Lower leg skin (tissue), 4 donors: Measurements from ENCODE around the gene PPARG. TPM values are rescaled to one million over a fixed set of nuclear protein-coding genes. Genes with fewer than 3 reads are reported as not detected.

Source experiments
- DNase-seq, 2 donors: peaks; one replicate each; pipeline ENCODE4 v3.0.0-alpha.2; 2019; ENCODE audit warnings: low spot score in 2 of 2
- H3K4me3 ChIP-seq: fragments of 200-600 bp; sonication (generic); 2 replicates; pipeline ENCODE4 v1.5.1; 2017; ENCODE audit warnings: mild to moderate bottlenecking, low read depth; ENCODE audit not compliant: poor library complexity, severe bottlenecking
- CTCF ChIP-seq, 3 donors: fragments of 450-650 bp; IDR thresholded peaks; one replicate each; pipeline ENCODE4 v1.5.1; 2016; ENCODE audit warnings: antibody characterized with exemption in 3 of 3, mild to moderate bottlenecking in 3 of 3, moderate library complexity in 2 of 3
- POLR2A ChIP-seq, 2 donors: fragments of 450-650 bp; IDR thresholded peaks; one replicate each; pipeline ENCODE4 v1.6.1; 2016 to 2017; ENCODE audit warnings: antibody characterized with exemption in 2 of 2, mild to moderate bottlenecking in 1 of 2, moderate library complexity in 1 of 2
- WGBS, 2 donors: methylation state at CpG; one replicate each; pipeline ENCODE4 v1.1.5; 2018; 5-methylcytosine and 5-hydroxymethylcytosine counted together
- intact Hi-C: fragments of 100-400 bp; cut with DNase I; formaldehyde crosslinking; loops from one replicate; pipeline ENCODE4 v1.15.0; 2023; ENCODE audit warnings: low total_unique reads
- total RNA-seq, 4 donors: library from RNA; depleted of rRNA; stranded (reverse); fragments of >200 nt; gene quantifications; one replicate each; pipeline ENCODE4 v1.1.0, GENCODE V29; 2016

PPARG gene
- total RNA-seq, 4 donors from 2014 or later, result 8.4 to 14.1 (median 9.8) TPM

GRCh38 chr3:12265508-12265907 lies 23.4 kb upstream of the PPARG start:
- no peak for TF ChIP-seq CTCF (IDR thresholded peaks at IDR 0.05)
- no peak for TF ChIP-seq POLR2A (IDR thresholded peaks at IDR 0.05)
- no peak for DNase-seq
- H3K4me3 ChIP-seq, result no peak overlapping the region
- intact Hi-C loops, result no loop called here
- WGBS, 2 donors, result 45 to 48% methylated on average over 1 of the region's 1 CpG

- WGBS, 2 donors, result 77 to 84% methylated on average over 5 of the region's 5 CpGs
- intact Hi-C loops, result no loop called here
- no peak overlapping the region for H3K4me3 ChIP-seq
- no peak for TF ChIP-seq CTCF (IDR thresholded peaks at IDR 0.05)
- TF ChIP-seq POLR2A (IDR thresholded peaks at IDR 0.05), result no peak
- no peak for DNase-seq
These were observed 22.8 kb upstream of the PPARG start for GRCh38 chr3:12266038-12266437.

GRCh38 chr3:12267376-12268030 lies 21.4 kb upstream of the PPARG start:
- TF ChIP-seq CTCF (IDR thresholded peaks at IDR 0.05) (no peak), POLR2A (IDR thresholded peaks at IDR 0.05) (no peak)
- DNase-seq, result no peak
- H3K4me3 ChIP-seq, result no peak overlapping the region
- WGBS, 2 donors, result 72 to 73% methylated on average over 3 of the region's 3 CpGs
- intact Hi-C loops, result no loop called here

GRCh38 chr3:12268049-12268735 lies 20.7 kb upstream of the PPARG start:
- DNase-seq, result no peak
- intact Hi-C loops, result no loop called here
- no peak for TF ChIP-seq POLR2A (IDR thresholded peaks at IDR 0.05)
- no peak for TF ChIP-seq CTCF (IDR thresholded peaks at IDR 0.05)
- 65% methylated on average over 3 of the region's 3 CpGs for WGBS, 2 donors
- H3K4me3 ChIP-seq, result no peak overlapping the region

- no peak overlapping the region for H3K4me3 ChIP-seq
- DNase-seq, result no peak
- WGBS, 2 donors, result 67 to 83% methylated on average over 5 of the region's 5 CpGs
- no peak for TF ChIP-seq CTCF (IDR thresholded peaks at IDR 0.05)
- TF ChIP-seq POLR2A (IDR thresholded peaks at IDR 0.05), result no peak
- intact Hi-C loops, result no loop called here
These were observed 17.9 kb upstream of the PPARG start for GRCh38 chr3:12270976-12271375.
